ENCODE results near the gene TCF7.

The TCF7 gene

GRCh38 chr5:134091626-134092121 is 22.8 kb upstream of the TCF7 start:
- no peak for DNase-seq

DNA sequence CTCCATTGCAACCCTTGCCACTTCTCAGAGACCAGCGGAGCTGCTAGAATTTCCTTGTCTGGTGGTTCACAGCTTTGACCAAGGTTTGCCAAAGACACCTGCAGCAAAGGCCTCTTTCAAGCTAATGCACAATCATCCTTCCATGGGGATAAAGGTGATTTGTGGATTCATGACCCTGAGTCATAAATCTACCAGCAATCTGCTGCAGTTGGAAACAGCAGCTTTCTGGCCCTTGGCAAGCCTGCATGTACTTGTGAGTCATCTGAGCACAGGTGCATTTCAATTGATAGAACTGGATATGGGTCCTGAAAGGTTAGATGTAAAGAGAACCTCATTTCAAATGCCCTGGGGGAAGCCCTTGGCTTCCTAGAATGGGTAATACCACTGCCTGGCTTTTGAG is 21.6 kb upstream of the TCF7 start:
- peak; percentile 37 for DNase-seq

- DNase-seq, result no peak
These were observed 21.1 kb upstream of the TCF7 start for GRCh38 chr5:134093351-134093750.

DNA sequence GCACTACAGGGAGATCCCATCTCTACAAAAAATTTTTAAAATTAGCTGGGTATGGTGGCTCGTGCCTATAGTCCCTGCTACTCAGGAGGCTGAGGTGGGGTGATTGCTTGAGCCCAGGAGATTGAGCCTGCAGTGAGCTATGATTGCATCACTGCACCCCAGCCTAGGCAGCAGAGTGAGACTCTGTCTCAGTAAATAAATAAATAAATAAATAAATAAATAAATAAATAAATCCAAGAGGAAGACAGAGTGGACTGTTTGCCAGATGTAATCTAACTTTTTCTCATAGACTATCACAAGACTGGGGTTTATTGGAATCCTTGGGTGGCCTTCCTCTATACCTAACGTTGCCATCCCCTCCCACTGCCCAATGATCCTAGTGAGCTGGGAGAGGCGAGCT is 19.2 kb upstream of the TCF7 start:
- DNase-seq, result no peak

DNA sequence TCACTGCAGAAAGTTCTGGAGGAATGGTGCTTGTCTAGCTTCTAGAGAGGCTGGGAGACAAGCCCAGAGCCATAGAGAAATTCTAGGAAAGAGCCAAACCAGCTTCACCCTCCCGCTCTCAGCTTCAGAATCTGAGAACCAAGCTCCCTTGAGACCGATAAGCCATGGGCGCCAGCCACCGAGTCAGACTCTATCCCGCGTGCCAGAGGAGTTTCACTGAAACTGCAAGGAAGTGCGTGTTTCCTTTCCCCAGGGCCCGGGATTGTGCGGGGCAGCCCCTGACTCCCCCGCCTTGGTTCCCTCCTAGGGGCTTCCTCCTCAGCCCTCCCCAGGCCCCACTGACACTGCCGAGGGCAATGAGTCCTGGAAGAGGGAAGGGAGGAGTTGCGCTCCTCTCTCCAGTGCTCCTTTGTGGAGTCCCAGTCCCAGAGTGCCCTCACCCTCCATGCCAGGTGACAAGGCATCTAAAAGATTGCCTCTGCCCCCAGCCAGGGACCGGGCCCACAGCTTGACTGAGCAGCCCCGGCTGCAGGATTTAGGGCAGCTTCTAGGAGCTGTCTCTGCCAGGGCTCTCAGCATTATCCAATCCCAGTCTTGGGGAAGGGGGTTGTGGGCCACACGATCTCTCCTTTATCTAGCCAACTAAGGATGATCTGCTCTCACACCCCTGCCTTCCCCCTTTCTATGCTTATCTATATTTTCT is 18.4 kb upstream of the TCF7 start:
- no peak for DNase-seq

GRCh38 chr5:134097211-134097749 is 17.2 kb upstream of the TCF7 start:
- DNase-seq, result no peak

DNA sequence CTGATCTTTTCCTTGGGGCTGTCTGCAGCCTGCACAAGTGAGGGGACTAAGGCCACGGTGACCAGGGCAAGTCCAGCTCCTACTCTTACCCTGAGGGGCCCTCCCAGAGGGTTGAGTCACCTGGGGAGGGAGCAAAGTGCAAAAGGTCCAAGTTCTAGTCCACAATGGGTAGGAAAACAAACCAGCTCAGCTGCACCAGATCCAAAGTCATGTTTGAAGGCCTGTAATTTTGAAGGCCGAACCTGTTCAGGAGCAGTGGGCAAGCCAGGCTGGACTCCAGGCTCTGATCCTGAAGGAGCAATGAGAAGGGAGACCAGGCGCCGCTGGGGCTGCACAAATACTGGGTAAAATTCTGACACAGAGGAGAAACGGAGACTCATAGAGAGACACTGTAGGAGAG is 15.8 kb upstream of the TCF7 start:
- no peak for DNase-seq

DNA sequence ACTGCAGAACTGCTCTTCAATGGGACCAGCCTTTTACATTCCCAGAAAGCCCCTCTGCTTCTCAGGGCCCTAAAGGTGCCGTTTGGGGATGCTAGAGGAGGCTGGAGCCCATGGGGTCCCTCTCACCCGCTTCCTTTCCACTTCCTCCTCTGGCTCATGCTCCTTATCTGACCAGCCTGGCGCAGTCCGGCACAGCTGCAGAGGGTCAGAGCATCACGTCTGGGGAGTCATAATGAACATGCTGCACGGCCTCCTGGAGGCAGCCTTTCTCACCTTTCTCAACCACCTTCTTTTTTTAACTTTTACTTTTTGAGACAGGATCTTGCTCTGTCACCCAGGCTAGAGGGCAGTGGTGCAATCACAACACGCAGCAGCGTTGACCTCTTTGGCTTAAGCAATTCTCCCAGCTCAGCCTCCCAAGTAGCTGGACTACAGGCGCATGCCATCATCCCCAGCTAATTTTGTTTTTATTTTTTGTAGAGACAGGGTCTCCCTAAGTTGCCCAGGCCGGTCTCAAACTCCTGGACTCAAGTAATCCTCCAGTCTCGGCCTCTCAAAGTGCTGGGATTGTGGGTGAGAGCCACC is 15.1 kb upstream of the TCF7 start:
- no peak for DNase-seq

DNA sequence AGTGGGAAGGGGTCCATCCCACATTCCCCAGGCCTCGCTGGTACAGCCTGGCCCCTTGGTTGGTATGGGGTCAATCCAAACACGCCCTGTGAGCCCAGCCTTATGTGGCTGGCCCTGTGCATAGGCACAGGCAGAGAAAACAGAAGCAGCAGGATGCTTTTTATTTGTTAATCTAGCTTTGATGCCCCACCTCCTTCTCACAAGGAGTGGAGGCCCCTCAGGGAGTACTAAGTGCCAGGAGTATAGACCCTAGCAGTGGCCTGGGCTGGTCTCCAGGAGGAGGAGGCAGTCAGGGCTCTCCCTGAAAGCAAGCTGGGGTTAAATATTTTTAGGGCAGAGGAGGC is 14.6 kb upstream of the TCF7 start:
- no peak for DNase-seq

DNA sequence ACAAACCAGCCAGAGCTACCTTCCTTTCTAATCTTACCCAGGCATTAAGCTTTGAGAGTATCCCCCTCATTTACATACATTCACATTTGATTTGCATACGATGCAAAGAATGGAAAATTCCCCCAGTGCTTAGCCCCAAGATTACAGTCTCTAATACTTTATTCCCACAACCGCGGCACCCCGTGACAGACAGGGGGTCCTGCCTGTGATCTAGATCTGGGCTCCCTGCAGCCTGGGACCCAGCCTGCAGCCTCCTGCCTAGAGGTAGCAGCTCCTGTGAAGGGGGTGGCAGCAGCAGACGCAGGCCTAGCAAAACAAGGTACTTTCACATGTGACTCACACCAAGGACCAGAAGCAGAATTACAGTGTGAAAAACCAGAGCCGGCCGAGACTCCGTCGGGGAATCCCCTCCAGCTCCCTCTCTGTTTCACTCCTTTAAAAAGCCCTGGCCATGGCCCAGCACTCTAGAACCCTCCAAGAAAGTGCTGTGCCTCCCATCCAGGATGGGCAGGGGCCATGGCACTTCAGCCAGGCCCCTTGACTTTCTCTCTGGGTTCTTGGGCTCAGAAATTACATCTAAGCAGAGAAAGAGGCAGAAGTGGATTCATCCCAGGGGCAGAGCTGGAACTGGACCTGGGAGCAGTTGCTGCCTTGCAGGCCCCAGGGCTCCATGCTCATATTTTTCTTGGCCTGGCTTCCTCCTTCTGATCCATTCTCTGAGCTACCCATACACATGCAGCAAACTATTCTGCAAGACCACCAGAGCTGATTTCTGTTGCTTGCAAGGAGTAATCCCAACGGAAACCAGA is 14.0 kb upstream of the TCF7 start:
- DNase-seq, result peak; percentile 92

GRCh38 chr5:134101686-134102439 is 12.6 kb upstream of the TCF7 start:
- peak; percentile 84 for DNase-seq

GRCh38 chr5:134103397-134103796 is 11.1 kb upstream of the TCF7 start:
- peak; percentile 57 for DNase-seq

DNA sequence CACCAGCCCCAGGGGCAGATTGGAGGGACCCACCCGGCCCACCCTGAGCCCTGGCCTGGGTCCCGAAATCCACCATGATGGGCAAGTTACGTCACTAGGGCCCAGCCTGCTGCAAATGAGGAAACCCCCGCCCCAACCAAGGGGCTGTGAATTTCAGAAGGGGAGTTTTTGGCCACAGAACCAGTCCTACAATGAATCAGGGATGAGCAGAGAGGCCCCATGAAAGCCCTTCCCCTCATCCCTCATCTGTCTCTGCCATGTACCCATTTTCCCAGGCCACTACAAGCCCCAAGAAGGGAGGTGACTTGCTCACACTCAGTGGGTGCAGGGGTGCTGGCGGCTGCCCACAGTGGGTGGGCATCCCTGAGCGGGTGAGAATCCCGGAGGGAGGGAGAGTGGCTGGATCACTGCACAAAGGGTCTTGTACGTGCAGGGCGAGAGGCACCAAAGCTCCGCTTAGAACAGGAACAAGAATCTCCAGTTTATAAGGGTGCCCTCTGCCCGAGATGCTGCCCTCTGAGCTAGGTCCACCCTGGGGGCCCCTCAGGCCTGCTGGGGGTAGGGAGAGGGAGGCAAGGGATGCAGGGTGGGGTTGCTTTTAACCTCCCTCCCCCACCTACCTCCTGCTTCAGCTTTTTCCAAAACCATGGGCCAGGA is 10.4 kb upstream of the TCF7 start:
- peak; percentile 56 for DNase-seq

DNA sequence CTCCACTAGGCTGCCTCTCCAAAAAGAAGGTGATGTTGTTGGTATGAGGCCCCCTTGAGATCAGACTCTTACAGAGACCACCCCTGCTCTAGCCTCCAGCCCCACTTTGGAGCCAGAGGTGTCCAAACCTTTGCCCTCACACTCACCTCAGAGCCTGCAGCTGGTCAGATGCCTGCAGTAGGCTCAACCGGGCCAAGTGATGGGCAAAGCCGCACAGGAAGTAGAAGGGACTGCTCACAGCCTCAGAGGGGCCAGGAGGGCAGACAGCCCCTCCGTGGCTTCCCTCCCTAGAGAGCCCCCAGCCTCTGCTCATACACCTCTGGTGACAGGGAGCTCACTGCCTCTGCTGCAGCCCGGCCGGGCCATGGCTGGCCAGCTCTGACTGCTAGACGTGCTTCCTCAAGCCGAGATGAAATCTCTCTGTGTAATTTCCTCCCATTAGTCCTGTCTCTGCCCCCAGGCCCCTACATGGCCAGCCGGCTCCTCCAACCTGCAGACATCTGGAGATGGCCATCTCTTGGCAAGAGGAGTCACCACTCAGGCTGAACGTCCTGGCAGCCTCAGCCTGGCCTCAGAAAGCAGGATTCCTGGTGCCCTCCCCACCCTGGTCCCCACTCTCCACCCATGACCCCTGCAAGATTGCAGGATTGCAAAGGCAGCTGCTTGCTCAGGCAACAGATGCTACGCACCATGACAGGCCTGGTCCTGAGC is 7.3 kb upstream of the TCF7 start:
- DNase-seq, result no peak

GRCh38 chr5:134107779-134108178 is 6.7 kb upstream of the TCF7 start:
- no peak for DNase-seq

DNA sequence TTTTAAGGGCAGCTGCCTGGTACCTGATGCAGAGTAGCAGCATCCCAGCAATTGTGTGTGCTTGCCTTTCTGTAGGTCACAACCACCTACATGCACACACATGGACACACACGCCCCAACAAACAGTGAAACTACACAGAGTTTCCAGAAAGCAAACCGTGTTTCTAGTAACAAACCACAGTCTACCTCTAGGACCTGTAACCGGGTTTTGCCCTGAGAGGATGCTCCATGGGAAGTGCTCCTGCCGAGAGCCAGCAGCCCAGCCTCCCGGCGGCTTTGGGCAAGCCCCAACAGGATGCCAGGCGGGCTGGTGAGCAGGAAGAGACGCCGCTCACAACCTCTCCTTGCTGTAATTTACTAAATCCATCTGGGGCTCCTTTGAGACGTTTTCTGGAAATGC is 4.1 kb upstream of the TCF7 start:
- peak; percentile 49 for DNase-seq

DNA sequence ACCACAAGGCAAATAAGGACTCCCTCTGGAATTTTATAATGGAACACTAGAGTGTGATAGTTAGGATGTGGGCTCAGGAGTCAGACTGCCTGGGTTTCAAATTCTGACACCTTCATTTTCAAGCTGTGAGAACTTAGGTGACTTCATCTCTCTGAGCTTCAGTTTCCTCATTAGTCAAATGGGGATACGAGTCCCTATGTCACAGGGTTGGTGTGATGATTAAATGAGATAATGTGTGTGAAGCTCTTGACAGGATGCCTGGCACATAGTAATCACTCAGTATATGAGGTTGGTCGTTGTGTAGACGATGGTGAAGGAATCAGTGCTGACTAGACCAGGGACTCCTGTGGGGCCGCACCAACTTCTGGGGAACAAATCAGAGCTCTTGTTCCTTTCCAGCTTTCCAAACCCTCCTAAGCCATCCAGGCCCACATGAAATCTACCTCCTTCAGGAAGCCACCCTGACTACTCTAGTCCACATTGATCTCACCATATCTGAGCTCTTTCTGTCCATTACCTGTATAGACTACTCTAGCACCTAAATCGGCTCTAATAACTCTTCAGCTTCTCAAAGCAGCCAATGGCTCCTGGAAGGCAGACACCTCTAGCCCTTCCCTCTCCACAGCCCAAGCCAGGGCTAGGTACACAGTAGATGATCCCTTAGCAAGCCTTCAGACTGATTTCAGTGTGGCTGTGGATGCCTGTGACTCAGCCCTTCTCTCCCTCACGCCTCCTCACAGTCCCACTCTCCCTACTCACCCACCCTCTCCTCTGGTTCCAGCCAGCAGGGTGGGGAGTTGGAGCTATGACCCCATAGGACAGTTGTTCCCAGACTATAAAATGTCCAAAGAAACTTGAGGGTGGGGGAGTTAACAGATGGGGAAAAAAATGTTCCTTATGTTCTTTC is 2.5 kb upstream of the TCF7 start:
- DNase-seq, result peak; percentile 62

DNA sequence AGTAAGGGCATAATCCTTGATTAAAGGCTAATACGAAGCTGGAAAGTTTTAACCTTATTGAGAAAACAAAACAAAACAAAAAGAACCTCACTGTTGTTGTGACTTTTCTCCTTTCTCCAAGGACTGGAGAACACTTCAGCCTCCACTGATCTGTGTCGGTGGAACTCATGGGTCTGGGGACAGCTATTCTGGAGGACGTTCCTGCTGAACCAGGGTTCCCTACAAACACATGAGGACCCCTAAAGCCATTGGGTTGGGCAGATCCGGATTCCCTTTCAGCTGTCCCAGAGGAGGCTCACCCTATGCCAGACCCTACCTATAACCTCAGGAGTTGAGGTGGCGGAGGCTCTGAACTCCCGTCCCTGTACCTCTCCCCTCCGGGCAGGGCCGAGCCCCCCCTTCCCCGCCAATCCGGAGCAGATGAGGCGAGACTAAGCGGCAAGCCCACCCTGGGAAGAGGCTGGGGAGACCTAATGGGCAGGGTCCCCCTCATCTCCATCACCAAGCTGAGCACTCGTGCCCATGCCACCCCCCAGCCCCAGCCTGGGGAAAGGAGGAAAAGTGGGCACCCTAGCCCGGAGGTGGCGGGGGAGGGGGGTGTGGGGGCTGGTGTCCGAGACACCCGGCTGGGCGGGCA is 1.6 kb upstream of the TCF7 start:
- DNase-seq, result no peak

- DNase-seq, result no peak
These were observed 1.1 kb upstream of the TCF7 start for GRCh38 chr5:134113363-134113889.
